NCI-H1417 treated with DMSO at 0.1 percent for 48 hours (cell line): ENCODE data around the gene DIP2B.
"Not testable (repeated sequence)": the region's sequence is repeated elsewhere in the genome, so short reads cannot be mapped to it uniquely, and the experiment has no call there.

ENCODE experiments used
- DNase-seq: peaks from one replicate; lab custom pipeline; 2025; lab: John Stamatoyannopoulos, UW

DIP2B gene

GRCh38 chr12:50519353-50519752 is 14.6 kb downstream of the DIP2B start:
- no peak for DNase-seq

GRCh38 chr12:50520416-50521207 is 15.8 kb downstream of the DIP2B start:
- no peak for DNase-seq

DNA sequence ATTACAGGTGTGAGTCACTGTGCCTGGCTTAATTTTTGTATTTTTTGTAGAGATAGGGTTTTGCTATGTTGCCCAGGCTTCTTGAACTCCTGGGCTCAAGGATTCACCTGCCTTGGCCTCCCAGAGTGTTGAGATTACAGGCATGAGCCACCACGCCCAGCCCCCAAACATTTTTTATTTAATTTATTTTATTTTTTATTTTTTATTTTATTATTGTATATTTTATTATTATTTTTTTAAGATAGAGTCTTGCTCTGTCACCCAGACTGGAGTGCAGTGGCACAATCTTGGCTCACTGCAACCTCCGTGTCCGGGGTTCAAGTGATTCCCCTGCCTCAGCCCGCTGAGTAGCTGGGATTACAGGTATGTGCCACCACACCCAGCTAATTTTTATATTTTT is 17.0 kb downstream of the DIP2B start:
- not testable (repeated sequence) for DNase-seq

DNA sequence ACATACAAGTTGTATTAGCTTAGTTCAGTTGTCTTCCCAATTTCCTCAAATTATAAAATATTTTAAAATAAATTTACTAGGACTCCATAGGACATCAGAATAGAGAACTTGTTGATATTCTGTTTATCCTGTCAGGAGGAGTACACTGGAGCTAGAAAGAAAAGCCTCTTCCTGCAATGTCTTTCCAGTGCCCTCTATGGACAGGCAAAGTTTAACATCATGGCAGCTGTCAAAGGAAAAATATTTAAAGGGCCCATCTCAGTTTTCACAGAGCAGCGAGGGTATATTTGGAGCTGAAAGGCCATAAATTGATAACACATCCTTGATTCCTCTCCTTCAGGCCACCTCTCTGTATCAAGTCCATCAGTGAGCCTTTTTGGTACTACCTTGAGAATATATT is 19.0 kb downstream of the DIP2B start:
- DNase-seq = no peak

- no peak for DNase-seq
Measured at GRCh38 chr12:50524621-50525020, 19.8 kb downstream of the DIP2B start.

DNA sequence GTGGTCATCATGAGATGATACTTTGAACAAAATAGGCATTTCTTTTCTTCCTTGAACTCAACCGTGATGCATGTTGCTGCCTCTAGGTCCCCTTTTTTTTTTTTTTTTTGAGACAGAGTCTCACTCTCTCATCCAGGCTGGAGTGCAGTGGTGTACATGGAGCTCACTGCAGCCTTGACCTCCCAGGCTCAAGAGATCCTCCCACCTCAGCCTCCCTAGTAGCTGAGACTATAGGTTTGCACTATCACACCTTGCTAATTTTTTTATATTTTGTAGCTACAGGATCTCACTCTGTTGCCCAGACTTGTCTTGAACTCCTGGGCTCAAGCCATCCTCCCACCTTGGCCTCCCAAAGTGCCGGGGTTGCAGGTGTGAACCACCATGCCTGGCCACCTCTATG is 20.6 kb downstream of the DIP2B start:
- no peak for DNase-seq

- DNase-seq = no peak
Measured at GRCh38 chr12:50527359-50527726, 22.6 kb downstream of the DIP2B start.

DNA sequence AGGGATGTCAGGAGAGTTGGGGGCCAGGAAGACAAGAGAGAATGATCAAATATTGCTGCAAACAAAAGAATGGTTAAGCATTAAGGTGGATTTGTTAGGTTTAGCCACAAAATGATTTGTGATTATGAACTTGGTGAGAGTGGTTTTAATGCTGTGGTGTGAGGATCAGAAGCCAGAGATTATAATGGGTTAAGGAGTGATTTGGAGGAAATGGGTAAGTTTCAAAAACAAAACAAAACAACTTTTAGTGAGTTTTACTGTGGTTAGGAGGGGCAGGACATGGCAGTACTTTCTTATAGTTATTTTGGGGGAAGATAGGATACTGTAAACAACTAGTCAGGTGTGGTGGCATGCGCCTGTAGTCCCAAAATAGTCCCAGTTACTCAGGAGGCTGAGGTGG is 24.0 kb downstream of the DIP2B start:
- DNase-seq = no peak

DNA sequence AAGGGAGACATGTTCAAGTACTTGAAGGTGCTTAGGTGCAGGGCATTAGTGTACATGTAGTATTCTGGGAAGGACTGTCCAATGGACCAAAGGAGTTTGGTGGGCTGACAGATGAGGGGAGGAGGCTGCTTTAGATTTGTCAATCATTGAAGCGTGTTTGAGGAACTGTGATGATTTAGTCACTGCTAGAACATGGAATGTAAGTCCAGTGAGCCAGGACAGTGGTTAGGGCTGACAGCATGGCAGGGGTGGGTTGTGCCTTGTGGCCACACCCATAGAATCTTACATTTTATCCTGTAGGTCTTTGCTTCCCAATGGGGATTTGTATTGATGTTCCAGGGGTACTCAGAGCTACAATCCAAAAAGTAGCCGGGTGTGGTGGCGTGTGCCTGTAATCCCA is 24.6 kb downstream of the DIP2B start:
- DNase-seq = no peak

DNA sequence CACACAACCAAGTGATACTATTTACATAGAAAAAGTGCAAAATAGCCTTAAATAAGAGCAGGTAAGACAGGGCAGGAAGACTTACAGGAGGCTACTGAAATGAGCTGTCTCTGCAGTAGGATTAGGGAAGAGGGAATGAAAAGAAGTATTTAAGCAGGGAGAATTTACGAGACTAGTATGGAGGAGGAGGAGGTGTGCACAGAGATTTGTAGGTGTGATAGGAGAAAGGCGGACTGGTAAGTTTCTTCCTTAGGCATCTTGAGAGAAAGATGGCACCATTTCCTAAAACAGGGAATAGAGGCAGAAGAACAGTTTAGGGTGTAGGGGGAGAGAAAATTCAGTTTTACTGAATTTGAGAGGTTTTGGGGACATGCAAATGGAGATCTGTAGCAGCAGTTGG is 25.7 kb downstream of the DIP2B start:
- no peak for DNase-seq

GRCh38 chr12:50533203-50533584 is 28.4 kb downstream of the DIP2B start:
- DNase-seq = no peak

GRCh38 chr12:50533971-50534370 is 29.2 kb downstream of the DIP2B start:
- no peak for DNase-seq

- DNase-seq = peak; percentile 57
Measured at GRCh38 chr12:50536831-50537537, 32.2 kb downstream of the DIP2B start.

- DNase-seq = no peak
Measured at GRCh38 chr12:50537538-50537919, 32.7 kb downstream of the DIP2B start.

GRCh38 chr12:50538182-50538581 is 33.4 kb downstream of the DIP2B start:
- DNase-seq = no peak

DNA sequence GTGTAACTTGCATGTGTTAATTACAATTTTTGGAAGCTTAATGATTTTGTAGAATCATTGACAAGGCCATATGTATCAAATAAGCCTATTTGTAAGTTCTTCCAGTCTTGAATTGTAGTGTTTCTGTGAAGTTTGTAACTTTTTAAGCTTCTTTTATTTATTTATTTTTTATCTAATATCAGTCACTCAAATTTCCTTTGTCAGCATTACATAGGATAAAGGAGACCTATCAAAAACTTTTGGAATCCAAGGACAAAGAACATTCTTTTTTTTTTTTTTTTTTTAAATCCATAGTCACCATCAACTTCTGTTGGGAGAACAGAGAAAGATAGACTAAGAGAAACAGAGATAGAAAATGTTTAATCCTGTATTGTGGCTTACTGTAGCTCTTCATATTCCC is 36.4 kb downstream of the DIP2B start:
- DNase-seq = no peak

- no peak for DNase-seq
Measured at GRCh38 chr12:50542448-50542847, 37.7 kb downstream of the DIP2B start.

DNA sequence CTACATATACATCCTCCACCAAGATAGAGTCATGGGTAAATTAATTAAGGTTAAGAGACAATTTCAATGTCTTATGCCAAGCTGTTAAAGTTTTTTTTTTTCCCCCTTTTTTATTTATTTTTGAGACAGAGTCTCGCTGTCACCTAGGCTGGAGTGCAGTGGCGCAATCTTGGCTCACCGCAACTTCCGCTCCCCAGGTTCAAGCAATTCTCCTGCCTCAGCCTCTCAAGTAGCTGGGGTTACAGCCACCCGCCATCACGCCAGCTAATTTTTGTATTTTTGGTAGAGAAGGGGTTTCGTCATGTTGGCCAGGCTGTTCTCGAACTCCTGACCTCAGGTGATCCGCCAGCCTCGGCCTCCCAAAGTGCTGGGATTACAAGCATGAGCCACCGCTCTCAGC is 38.4 kb downstream of the DIP2B start:
- DNase-seq = not testable (repeated sequence)

- no peak for DNase-seq
Measured at GRCh38 chr12:50545213-50545612, 40.4 kb downstream of the DIP2B start.

- DNase-seq = no peak
Measured at GRCh38 chr12:50545786-50546185, 41.0 kb downstream of the DIP2B start.

DNA sequence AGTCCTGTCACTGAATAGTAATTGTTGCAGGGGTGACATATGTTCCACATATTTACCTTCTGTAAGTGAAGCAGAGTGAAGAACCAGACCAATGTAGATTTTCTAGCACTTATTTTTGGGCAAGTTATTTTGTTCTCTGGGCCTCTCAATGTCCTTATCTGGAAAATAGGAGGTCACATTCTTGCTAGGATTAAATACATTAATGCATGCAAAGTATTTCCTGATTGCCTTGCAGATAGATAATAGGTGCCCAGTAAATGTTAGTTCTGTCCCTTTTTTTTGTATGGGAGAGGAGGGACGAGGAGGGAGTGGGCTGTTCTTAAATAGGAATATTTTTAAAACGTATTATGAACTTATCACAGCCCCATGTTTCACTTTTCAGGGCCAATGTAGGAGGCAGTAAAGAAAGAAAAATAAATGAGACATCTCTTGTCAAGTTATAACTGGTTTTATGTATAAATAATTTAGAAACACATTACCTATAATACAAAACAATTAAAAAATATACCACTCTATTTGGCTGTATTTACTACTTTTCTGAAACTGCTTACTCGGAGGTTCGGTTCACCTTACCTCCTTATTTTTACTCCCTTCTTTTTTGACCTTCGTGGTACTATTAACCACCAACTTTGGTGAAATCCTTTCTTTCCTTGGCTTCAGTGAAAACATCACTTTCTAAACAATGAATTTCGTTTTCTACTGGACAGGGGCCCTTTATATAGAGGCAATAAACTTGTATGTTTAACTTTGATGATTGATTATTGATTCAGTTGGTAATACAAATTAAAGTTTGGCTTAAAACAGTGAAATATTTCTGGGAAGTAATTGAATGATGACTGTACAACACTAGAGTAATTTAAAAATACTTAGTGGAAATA is 41.9 kb downstream of the DIP2B start:
- no peak for DNase-seq

GRCh38 chr12:50547742-50548141 is 43.0 kb downstream of the DIP2B start:
- no peak for DNase-seq

DNA sequence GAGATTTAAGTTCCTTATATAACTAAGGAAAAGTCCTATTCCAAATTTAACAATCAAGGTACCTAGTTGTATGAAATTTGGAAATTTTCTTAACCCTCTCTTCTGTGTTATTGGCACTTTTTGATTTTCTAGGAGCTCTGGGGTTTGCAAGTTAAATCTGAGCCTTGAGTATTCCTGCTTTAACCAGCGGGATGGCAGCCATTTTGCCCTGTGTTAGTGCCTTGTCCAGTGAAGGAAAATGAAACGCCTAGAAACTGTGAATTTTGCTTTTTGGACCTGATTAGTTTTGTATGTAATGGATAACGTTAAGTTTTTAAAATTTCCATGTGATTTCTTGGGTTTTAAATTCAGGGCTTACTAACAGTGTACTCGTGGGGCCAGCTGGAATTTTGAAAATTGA is 45.1 kb downstream of the DIP2B start:
- no peak for DNase-seq
